ENCODE results near the gene CDC5L.

CDC5L gene

DNA sequence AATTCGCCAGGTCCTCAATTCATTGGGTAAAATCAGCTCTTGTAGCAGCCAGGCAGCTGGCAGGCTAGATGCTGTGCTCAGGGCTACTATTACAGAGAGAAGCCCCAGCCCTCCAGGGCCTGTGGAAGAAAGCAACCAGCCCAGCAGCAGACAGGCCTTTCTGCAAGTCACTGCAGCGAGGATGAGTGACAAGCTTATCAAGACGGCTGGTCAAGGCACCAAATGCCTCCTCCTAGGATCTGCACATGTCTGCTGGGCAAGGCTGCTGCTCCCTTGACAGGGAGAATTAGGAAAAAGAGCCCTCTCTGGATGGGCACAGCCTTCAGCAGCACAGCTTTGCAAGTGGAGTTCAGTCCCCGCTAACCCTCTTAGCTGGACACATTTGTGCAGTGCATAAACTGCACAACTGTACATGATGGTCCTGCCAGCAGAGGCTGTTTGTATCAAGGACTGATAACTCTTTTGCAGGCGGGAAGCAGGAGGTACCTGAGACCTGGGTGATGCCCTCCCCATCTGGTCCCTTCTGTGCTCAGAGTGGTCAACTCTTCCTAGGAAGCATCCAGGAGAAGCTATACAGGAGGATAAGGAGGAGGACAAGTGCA, 89.9 kb downstream of the CDC5L start:
- peak; percentile 42 for DNase-seq

DNA sequence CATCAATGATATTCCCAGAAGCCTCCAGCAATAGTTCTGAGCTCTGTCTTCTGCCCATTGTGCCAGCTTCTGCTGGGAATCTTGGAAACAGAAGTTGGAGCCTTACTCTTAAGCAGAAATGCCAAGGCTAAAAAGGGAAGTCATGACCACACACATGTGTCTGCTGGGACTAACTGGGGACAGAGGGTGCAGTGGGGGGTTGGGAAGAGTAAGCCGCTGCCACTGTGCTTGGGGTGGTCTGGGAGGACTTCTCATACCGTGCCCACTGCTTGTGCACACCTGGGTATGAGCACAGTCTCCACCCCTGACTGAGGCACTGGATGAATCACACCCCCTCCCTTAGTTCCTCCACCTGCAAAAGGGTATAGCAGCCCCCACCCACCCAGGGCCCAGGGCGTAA, 90.7 kb downstream of the CDC5L start:
- DNase-seq: no peak

DNA sequence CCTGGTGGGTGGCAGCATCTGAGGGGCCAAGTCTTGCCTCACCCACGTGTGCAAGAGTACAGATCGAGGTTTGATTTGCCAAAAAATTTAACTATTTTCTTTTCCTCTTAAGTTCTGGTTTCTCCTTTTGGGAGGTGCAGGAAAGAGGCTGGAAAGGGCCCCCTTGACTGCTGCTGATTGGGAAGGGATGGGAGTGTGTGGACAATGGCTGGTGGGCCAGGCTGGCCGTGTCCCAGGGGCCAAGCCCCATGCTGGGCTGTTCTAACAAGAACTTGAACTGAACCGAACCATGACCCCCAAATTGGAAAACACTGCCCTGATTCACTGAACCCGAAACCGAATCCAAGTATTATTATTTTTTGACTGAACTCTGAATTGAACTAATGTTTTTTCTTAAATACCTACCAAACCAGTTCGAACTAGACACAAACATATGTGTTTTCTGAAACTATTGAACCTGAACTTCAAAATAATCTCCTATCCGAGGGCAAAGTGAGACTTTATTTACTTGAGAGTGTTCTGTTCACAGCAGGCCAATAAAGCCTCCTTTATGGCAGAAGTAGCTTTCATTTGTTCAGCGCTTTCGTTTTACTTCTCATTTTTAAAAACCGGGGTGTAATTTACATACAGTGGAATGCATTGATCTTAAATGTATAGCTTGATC, 91.2 kb downstream of the CDC5L start:
- DNase-seq: no peak

DNA sequence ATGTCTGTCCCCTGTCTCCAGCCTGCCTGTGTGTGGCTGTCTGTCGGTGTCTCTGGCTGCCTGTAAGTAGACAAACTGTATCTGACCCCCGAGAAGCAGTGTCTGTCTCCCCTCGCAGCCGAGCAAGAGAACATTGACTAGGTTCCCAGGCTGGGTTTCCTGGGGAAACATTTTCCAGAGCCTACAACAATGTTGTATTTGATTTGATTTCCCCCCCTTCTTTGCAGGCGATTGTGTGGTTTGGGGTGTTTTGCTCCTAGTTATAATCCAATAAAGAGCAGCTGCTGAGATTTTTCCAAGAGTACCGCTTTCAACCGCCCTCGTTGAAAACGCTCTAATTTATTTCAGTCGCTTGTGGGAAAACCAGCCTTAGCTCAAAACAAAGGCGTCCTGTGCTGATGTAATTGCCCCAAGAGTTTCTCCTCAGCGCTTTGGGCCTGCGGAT, 92.6 kb downstream of the CDC5L start:
- peak; percentile 67 for DNase-seq

DNA sequence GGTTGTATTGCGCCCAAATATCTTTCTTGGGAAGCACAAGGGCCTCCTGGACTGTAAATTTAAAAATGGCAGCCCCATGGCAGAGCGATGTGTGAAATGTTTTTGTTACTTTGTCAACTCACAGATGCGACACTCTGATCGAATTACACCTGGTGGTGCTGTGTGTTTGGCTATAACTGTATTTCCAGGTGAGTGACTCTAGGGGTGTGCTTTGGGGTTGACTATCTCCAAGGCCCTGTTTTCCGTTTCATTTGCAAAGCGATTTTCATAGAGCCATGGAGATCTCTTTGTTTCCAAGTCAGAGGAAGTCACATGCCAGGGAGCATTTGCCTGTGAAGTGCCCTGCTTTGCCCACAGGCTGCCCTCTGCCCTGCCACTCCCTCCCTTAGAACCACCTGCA, 93.5 kb downstream of the CDC5L start:
- no peak for DNase-seq

DNA sequence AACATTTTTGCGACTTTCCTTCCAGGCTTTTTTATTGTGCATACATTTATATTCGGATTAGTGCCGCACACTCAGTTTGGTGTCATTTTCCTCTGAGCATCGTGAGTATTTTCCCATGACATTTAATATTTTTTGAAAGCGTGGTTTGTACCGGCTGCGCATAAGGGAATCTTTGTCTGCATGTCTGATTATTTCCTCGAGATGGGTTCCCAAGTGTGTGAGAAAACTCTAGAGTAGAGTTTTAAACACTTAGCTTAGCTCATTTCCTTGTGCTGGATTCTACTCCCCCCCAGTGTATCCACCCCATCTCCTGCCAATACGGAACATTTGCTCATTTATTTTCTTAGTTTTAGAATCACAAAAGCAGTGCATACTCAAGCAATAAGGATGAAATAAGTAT, 94.3 kb downstream of the CDC5L start:
- no peak for DNase-seq

DNA sequence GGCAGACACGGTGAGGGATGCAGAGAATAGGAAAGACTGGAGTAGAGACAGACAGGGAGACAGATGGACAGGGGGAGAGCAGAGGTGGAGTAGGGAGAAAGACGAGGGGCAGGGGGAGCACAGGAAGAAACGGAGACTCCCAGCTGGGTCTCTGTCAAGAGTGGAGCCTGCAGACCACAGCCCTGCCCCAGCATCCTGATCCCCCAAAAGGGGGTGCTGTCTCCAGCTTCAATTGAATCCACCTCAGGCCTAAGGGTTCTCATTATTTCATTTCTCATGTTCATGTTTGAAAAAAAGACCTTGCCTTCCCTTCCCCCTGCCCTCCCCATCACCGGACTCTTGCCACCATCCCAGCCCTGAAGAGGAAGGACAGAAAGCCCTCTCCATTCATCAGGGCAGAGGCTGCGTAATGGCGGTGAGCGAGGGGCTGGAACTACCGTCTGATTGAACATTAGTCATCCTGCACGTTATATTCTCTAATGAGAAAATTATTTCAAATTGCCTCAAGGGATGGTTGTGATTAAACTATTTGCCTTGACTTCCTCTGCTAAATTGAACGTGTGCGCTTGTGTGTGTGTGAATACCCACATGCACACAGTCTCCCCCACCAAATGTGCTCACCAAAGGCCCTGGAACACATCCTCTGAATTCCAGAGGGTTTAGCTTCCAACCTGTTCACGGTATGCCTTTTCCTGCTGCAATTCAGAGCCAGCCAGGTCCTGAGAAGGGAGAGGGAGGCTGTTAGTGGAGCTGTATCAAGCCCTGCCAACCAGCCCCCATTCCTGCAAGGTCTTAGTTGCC, 98.3 kb downstream of the CDC5L start:
- no peak for DNase-seq

DNA sequence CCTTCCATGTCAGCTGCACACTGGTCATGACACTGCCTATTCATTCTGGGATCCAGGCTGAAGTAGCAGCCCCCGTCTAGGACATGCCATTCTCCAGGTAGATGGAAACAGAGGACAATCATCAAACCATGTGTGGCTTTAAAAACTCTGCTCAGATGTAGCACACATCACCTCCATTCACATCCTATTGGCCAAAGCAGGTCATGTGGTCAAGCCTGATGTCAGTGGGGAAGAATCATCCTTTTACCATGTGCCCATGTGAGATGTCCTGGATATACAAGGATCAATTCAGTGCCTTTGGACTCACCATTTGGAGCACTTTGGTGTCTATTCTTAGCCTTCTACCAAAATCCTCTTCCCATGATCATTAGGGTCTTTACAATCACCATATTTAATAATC, 99.5 kb downstream of the CDC5L start:
- DNase-seq: no peak

DNA sequence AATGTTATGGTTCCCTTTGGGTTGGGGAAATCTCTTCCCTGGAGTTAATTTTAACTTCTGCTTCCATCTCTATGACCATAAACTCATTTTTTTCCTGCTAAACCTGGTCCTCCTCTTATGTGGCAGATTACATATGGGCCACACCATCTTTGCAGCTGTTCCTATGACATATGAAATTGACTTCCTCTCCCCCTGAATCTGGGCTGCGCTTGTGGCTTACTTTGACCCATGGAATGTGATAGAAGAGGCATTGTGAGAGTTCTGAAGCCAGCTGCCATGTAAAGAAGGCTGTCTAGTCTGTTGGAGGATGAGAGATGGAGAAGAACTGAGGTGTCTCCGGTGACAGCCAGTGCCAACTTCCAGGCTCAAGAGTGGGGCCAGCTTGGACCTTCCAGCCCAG, 100.1 kb downstream of the CDC5L start:
- DNase-seq: no peak

DNA sequence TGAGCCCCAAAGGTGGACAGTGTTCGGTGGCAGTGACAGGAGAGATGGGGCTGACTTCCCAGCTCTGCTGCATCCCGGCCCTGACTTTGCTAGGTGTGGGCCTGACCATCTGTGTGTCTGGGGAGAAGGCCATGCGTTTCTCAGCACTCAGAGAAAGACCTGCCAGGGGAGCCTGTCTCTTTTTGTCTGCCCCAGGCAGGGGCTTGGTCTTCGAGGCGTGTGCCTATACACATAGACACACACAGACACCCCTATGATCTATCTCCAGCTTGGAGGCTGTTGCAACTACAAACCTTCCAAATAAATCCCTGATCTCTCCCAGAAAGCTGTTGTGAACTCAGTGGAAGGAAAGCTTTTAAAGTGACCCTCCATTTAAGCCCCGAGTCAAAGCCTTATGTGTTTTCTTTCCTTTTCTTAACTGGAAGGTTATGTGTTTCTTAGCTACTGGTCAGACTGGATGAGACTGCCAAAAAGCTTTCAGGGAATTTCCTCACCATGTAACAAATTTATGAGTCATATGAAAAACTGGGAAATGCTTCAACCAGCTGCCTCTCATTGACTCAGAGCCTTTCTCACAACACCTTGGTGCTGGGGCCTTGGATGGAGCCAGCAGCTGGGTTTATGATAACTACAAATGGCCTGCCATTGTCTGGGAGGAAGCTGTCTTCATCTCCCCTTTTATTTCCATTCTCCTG, 102.6 kb downstream of the CDC5L start:
- no peak for DNase-seq

DNA sequence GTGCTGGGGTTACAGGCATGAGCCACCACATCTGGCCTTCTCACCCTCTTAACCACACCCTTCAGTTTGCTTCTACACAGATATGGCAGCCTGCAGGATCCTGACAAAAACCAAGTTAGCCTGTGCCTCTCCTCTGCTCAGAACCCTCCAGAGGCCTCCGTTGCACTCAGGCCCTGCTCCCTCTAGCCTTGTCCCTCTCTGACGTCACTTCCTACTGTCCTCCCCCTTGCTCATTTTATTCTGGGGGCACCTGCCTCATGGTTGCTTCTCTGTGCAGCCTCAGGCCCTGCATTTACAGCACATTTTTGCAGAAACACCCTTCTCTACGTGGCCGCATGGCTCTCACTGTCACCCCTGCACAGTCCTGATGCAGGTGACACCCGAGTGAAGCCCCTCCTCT, 105.6 kb downstream of the CDC5L start:
- DNase-seq: peak; percentile 12

DNA sequence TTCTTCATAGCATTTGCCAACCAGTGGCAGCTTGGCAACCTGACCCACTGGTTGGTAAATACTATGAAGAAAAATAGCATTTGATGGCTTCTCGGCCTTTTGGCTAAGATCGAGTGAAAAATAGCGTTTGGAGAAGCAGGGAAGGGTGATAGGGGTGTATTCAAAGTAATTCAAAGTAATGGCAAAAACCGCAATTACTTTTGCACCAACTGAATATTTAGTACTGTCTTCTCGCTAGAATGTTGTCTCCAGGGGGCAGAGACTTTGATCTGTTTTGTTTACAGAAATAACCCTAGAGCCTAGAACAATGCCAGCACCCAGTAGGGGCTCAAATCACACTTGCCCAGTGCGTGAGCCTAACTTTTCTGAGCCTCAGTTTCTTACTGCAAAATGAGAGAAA, 106.1 kb downstream of the CDC5L start:
- peak; percentile 10 for DNase-seq

DNA sequence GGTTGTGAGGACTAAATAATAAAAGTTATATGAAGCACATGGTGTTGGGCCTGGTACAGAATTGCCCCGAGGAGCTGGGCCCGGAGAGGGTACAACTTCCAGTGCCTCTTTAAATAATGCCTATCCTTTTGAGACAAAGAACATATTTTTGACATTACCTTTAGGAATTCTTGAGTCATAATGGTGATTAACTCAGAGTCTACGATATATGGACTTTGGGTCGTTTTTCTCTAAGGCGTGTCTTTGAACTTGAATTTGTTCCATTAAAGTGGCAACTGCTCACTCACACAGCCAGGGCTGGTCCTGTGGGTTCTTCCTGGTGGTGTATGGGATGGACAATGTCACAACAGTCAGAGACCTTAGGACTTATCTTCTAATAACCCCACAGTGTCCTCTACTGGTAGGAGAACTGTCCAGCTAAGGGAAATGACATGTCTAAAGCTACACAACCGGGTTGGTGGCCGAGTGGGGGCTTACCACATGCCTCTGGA, 106.5 kb downstream of the CDC5L start:
- peak; percentile 4 for DNase-seq

DNA sequence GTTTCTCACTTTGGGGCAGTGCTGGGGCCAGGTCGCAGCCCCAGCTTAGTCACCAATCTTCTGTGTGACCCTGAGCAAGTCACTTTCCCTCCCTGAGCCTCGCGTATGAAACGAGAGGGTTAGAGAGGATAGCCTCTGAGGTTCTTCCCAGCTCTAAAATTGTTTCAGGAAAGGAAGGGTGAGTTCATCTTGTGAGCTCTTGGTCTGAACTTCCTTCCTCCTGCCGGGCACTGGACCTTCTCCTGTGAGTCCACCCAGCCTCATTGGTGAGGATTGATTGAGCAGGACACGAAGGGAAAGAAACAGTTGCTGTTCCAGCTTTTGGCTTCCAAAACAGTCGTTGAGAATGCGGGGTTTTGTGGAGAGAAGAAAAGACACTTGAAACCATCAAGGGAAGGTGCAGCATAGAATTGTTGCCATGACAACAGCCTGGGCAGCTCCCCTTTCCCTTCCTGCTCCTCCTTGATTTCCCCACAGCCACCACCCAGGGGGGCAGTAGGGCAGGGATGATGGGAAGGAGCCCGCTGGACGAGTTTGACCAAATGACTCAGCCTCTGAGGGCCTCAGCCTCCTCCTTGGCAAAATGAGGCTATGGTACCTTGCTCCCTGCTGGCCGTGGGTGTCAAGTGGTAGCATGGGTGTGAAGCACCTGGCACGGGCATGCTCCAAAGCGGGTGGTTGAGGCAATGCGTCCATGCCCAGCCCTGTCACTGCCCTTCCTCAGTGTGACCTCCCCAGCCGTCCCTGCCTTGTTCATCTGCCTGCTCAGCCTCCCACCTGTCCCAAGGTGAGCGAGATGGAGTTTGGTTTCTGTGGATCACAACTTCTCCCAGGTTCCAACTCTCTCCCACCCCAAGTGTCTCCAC, 107.8 kb downstream of the CDC5L start:
- peak; percentile 31 for DNase-seq

DNA sequence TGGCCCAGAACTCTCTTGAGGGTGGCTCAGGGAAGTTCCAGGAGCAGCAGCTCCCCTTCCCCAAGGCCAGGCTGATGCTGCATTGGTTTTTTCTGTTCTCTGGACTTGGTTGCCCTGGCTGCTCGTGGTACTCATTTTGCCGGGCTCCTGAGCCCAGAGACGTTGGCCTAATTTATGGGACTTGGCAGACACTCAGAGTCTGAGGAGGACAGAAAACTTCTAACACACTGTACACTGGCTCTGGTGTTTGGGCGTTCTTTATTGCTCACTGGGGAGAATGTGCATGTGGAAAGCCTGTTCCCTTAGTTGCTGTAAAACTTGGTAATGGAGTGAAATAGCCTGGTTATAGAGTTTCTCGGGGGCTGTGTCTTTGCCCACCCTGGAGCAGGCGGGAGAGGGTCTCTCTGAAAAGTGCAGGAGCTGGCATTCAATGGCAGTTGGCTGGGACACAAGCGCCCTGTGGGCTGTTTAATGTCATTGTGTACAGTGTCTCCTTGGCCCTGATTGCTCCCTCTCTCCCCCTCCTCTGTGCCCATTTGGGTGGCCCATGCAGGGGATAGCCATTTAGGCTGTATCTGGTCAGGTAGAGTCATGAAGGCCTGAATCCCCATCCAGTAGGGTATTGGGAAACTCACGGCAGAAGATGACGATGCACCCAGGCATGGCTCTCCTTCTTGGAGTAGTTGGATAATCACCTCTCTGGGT, 109.3 kb downstream of the CDC5L start:
- DNase-seq: peak; percentile 37

DNA sequence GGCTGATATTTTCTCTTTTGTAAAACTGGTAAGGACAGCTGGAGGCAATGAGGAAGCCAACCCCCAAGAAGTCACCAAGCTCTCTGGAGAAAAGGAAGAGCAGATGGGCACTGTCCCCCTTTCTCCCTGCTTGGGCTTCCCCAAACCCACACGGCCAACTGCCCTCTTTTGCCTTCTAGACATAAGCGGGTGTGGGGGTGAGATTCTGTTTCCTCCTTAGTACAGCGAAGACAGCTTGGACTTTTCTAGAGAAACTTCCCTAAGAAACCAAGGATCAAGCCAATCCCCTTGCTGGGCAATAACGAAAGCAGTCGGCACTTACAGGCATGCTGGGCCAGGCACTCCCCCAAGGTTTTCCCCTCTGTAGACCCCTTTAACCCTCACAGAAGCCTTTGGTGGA, 110.3 kb downstream of the CDC5L start:
- DNase-seq: peak; percentile 23

DNA sequence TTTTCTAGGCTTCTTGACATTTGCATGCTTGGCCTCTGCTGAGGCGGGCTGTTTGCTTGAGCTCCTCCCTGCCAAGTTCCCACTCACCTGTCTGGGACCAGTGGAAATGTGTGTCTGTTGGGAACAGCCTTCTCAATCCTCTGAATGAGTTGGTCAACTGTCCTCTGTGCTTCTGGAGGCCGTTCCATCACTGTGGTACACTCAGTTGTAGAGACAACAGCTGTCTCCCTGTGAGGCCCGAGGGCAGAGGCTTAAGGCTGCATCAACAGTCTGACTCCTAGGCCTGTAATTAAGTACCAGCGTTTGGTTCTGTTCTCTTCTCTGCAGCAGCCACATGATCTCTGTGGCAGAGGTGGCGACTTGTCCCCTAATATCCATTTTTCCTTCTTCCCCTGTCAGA, 110.9 kb downstream of the CDC5L start:
- DNase-seq: no peak

DNA sequence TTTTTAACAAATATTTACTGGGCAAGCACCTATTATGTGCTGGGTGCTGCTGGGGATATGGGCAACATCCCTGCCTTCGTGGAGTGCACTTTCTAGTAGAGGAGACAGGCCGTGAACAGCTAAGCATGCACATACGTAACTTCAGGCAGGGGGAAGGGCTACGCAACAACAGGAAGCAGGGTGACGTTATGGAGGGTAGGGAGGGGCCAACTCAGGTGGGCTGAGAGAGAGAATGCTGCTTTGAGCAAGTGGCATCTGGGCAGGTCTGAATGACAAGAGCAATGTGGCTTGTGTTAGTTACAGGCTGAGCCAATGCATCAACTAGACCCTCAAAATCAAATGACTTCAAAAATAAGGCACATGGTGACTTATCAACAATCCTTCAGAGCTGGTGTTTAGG, 112.1 kb downstream of the CDC5L start:
- no peak for DNase-seq

Measured in right forelimb (tissue), 1 donor.